ENCODE results near the gene ETFBKMT. TPM values are rescaled to one million over a fixed set of nuclear protein-coding genes. Genes with fewer than 3 reads are reported as not detected.

The ETFBKMT gene
- total and polyA plus RNA-seq, 2 of the 4 experiments (the other 2 are of a cell fraction): 1.2 to 2.5 TPM

DNA sequence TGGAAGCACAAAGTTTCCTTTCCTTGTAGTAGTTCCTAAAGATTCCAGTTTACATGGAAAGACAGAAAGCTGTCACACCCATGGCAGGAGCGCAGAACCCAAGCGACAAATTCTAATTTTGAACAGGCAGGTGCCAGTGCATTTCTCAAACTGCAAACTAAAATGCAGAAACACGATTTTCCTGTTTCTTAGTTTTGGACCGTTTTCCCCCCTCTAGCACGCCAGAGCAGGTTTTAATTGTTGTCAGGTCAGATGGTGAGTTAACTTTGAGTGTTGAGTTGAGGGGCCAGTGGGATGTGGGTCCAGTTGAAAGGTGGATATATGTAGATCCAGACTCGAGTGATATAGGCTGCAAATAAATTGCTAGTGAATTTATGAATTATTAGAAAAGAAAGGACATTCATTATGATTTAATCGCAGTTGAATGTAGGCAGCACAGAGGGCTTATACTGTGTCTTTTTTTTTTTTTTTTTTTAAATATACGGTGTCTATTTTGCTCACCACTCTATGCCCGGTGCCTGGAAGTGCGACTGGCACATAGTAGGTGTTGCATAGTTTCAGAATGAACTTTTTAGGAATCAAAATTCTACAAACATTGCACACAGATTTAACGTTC is 909 bp upstream of the ETFBKMT start:
- peak overlapping the region; percentile 64 for H3K4me3 ChIP-seq (ENCODE audit: insufficient read depth, low read depth, low read length)
- ATAC-seq (ENCODE audit: low read depth): peak; percentile 4
- BruUV-seq (replicated peaks): no TSS peak
- H3K18ac ChIP-seq (ENCODE audit: low read depth, low read length): no peak overlapping the region
- no peak overlapping the region for H2BK15ac ChIP-seq (ENCODE audit: low read depth, low read length)
- H3K27ac ChIP-seq (ENCODE audit: insufficient read depth, low read length): peak overlapping the region; percentile 32; the same call in 1 of the 2 replicates
- no peaks in the 10 kb centered on the region; the same call in 1 of the 2 replicates for H3K9me1 ChIP-seq (ENCODE audit: insufficient read depth, low read length)
- peak overlapping the region; percentile 82 for H3K4me2 ChIP-seq (ENCODE audit: low read depth, low read length)
- H3K56ac ChIP-seq (ENCODE audit: extremely low read depth, insufficient read depth, low read length): peak overlapping the region; percentile 64; the same call in 1 of the 2 replicates
- no peak overlapping the region for H2AK9ac ChIP-seq (replicated peaks; ENCODE audit: low read depth, low read length, poor library complexity)
- no peak overlapping the region for H2BK5ac ChIP-seq (ENCODE audit: low read depth, low read length, poor library complexity, severe bottlenecking)
- peak overlapping the region; percentile 2; the same call in 1 of the 2 replicates for H2BK120ac ChIP-seq (ENCODE audit: low read depth, low read length)
- H3K9me3 ChIP-seq (ENCODE audit: control insufficient read depth, insufficient read depth, low read length): no peaks in the 10 kb centered on the region
- ChIA-PET CTCF (interaction anchor here (0.9 kb wide), 1 partner anchor 31 kb away, joined by 4 read pairs; no protein-coding TSS in a partner anchor), POLR2A (ENCODE audit: unreplicated experiment) (no interaction called here)
- 0 out of 2 replicates have a peak overlapping the region, but pooled peaks have one; percentile 2 for H2AK5ac ChIP-seq (ENCODE audit: low read depth, low read length)
- peak overlapping the region; percentile 70 for H3K9ac ChIP-seq (ENCODE audit: low read depth, low read length)
- H3K14ac ChIP-seq (replicated peaks; ENCODE audit: low read depth, low read length): peak overlapping the region; percentile 73; the same call in 1 of the 2 replicates
- dilution Hi-C loops (cut with HindIII; ENCODE audit: low sequenced_read_pairs, unreplicated experiment): no loop called here
- H3K27me3 ChIP-seq (ENCODE audit: control insufficient read depth, insufficient read depth, low read length): no peaks in the 10 kb centered on the region
- H3K36me3 ChIP-seq (ENCODE audit: control insufficient read depth, insufficient read depth, low read length): no peaks in the 10 kb centered on the region
- WGBS, 2 experiments (ENCODE audit: extremely low coverage in 2 of 2, insufficient read length in 1 of 2): no CpG with 5 or more reads among the region's 11 CpGs
- peak overlapping the region; percentile 99 for H2AFZ ChIP-seq (replicated peaks; ENCODE audit: low read length, poor library complexity)
- intact Hi-C loops (cut with micrococcal nuclease): loop anchor here (1.0 to 10.0 kb wide), 6 partner anchors 301 to 1096 kb away; partner anchors contain the start of genes RESF1 and YARS2
- H4K5ac ChIP-seq (ENCODE audit: low read depth, low read length): peak overlapping the region; percentile 94
- H3K4me1 ChIP-seq (ENCODE audit: control insufficient read depth, insufficient read depth, low read length): peaks cover 2% of the 10 kb centered on the region
- H3K4ac ChIP-seq (ENCODE audit: low read depth, low read length): peak overlapping the region; percentile 71
- DNase-seq: no peak
- peaks cover 0 to 5% of the 10 kb centered on the region in 2 experiments; a peak in 2 of 4 replicates for H3K79me1 ChIP-seq (ENCODE audit: low read depth in 1 of 2, low read length in 2 of 2)
- TF ChIP-seq FOS (IDR thresholded peaks at IDR 0.05; ENCODE audit: low read depth, low read length) (no peak), MAFK (IDR thresholded peaks at IDR 0.05; ENCODE audit: low read depth, low read length) (no peak)
- TF ChIP-seq, protein P1, sequence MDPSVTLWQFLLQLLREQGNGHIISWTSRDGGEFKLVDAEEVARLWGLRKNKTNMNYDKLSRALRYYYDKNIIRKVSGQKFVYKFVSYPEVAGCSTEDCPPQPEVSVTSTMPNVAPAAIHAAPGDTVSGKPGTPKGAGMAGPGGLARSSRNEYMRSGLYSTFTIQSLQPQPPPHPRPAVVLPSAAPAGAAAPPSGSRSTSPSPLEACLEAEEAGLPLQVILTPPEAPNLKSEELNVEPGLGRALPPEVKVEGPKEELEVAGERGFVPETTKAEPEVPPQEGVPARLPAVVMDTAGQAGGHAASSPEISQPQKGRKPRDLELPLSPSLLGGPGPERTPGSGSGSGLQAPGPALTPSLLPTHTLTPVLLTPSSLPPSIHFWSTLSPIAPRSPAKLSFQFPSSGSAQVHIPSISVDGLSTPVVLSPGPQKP (IDR thresholded peaks at IDR 0.05; ENCODE audit: borderline replicate concordance, low read depth, low read length): no peak
- in situ Hi-C loops (cut with MboI; ENCODE audit: low sequenced_read_pairs): loop anchor here (10.0 to 25.0 kb wide), 3 partner anchors 404 to 1029 kb away; partner anchors contain the start of gene DNM1L
- H4K20me1 ChIP-seq (ENCODE audit: insufficient read depth, low read length): no peaks in the 10 kb centered on the region
- H4K91ac ChIP-seq (ENCODE audit: insufficient read depth, low read depth, low read length): peak overlapping the region; percentile 65
- no peak overlapping the region; the same call in 1 of the 2 replicates for H3K23ac ChIP-seq (ENCODE audit: low read depth, low read length)
- H2BK20ac ChIP-seq (ENCODE audit: low read depth, low read length): no peak overlapping the region
- peak overlapping the region; percentile 95 to 97 for H4K8ac ChIP-seq (ENCODE audit: low read depth in 2 of 2, low read length in 2 of 2)
